Hypothalamus (tissue), 51 donors: ENCODE results near the gene ITM2C.

Source experiments
- DNase-seq, 51 donors: peaks; one replicate each; lab custom pipeline; 2025; lab: John Stamatoyannopoulos, UW

ITM2C gene

DNA sequence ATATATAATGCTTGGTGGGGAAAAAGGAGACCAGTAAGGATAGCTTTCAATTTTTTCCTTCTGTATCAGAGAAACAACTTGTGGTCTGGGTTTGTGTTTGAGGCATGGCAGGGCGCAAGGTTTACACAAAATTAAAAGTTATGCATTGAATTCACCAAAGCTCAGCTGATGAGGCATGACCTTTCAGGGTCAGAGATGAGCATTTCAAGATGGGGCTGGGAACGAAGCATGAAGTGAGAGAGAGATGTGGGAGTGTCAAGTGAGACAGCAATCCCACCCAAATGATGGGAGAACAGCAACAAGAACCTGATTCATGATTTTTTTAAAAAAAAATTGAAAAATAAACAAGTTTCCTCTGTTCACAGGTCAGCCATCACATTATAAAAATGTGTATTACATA, 55.4 kb downstream of the ITM2C start:
- DNase-seq, result no peak

DNA sequence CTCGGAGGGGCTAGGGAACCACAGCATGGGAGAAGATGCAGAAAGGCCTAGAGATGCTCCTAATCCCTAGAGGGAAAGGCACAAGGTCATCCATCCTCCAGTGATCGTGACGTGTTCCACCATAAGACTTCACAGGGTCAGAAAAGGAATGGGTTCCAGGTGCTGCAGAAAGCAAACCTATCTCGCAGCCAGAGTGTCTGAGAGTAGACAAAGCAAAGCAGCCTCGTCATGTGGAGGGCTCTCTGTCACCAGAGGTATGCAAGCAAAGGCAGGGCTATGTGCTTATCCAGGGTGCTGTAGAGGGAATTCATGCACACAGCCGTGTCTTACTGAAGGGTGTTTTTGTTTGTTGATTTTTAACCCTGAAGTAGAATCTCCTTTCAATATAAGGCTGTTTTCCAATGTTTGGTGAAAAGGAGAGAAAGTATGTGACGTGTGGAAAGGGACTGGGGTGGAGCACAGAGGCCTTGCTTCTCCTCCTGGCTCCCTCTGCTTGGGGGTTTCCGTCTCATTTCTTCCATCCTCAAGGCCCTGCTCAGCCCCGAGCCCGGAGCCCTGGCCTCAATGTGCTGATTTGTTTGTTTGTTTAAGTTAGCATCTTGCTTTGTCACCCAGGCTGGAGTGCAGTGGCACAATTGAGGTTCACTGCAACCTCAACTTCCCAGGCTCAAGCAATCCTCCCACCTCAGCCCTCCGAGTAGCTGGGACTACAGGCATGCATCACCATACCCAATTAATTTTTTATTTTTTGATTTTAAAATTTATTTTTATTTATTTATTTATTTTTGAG, 57.3 kb downstream of the ITM2C start:
- DNase-seq, result no peak

DNA sequence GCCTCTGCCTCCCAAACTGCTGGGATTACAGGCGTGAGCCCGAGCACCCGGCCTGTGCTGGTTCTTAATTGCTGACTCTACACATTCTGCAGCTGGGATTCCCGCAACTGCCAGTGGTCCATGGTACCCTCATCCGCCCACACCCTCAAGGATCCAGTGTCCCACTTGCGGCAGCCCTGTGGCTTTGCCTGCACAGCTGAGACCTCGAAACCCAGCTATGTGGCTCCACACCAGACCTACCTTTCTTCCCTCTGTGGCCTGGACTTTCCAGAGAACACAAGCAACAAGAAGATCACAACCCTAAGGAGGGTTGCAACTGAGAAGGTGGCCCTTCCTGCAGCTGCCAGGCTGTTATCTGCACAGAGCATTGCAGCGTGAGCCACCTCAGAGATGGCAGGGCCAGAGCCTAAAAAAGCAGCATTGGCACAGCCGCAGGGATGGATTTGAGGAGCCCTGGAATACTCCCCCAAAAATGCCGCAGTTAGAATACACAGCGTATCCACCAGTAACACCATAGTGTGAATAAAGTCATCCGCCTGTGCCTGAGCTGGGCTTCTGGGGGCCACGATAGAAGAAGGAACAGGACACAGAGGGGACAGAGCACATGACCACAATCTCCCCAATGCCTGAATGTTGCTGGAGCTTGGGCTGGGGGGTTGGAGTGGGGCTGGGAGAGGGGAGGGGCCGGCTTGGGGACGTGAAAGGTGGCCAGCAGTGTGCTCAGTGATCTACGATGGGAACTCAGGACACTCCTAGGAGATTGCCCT, 58.4 kb downstream of the ITM2C start:
- DNase-seq, result no peak

DNA sequence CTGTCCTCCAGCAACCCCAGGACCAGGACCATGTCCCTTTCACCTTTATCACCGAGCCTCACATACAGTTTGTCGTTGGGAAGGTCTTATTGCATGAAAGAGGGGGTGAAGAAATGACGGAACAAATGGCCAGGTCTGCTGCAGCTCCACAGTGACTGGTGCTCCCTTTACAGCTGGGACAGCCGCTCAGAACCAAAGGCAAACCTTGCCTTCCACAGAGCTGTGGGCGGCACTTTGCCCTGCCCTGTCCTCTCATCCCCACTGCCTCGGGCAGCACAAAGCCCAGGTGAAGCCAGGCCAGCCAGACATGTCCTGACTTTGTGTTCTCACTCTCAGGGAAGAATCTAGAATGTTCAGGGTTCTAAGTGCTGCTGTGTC, 59.3 kb downstream of the ITM2C start:
- no peak for DNase-seq

DNA sequence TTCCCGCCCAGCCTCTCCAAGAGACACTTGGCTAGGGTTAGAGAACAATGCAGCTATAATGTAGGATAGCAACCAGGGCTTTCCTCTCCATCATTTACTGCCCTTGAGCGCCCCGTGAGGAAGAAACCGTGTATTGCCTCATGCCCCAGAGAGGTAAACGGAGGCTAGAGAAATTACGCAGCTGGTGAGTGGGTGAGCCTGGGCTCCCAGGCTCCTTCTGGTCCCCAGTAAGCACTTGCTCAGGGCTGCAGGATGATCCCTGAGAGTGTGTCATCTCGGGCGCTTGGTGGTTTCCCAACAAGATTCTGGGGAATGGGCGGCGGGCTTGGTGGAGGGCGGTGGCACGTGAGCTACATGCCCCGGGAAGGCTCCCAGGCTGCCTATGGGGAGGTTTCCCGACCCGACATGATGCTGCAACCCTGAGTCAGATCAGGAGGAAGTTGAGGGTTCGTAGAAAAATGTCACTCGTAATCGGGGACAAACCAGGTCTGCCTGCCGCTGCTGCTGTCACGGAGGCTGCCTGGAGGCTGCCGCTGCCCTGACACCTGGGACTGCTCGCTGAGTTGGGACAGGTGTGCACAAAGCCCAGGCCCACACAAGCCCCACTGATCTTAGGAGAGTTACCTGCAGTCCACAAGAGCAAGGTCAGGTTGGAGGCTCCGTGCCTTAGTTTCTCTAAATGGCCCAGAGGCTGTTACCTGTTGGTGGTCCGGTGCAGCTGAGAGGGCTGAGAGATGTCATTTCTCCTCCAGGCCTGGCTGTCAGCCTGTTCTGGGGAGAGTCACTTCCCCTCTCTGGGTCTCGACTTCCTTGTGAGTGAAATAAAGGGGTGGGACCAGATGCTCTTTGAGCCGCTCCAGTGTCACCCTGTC, 60.0 kb downstream of the ITM2C start, which contains the start of gene GPR55:
TSS of gene GPR55 (minus strand) at position 773 of the 872 bp plus-strand sequence. CDS start 14,280 bp downstream, outside the sequence.
- DNase-seq, result peak in 1 of 51 donors; percentile 11

DNA sequence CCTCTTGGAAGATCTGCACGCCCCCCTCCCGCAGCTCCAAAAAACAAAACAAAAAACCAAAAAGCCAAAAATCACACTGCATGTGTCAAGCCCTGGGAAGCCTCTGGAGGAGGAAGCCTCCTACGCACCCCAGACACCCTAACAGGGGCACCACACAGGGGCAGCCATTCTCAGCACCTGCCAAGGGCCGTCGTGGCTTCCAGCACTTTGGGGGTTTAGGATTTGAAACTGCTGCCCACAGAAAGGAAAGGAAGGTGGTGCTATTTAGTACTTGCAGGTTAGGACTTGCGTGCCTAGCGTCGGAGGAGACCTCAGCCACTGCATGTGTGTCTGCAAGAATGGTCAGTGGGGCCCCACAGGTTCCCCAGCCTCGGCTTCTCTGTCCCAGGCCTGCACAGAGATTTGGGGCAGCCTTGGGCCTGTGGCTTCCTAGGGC, 60.7 kb downstream of the ITM2C start:
- DNase-seq, result no peak

DNA sequence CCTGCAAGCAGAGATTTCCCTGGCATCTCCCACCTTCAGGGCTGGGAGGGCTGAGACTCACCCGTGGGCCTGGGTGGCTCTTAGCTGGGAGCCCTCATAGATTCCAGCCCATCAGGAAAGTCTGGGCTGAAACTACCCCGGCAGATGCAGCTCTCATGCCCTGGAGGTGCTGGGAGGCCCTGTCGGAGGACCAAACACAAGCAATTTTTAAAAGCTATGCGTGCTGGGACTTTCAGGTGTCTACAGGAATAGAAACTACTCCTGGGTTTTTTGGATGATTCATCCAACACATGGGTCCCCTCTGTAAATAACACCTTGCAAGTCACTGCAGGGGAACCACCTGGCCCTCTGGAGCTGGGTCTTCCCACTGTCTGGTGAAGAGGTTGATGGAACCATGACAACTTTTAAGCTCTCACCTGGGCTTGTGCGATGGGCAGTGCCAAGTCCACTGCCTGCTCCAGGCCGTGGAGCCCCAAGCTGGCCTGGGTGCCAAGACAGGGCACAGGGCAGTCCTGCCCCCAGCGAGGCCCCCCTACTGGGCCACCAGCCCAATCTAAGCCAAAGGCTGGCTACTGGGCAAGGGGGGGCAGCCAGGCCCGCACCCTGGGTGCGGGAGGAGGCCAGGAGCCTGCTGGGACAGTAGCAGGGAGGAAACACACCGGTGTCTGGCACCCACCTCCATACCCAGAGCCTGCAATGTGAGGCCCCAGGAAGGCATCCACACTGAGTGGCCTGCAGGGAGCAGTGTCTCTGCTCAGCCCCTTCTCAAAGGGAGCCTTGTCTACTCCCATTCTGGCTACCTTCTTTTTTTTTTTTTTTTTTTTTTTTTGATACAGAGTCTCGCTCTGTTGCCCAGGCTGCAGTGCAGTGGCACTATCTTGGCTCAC, 61.4 kb downstream of the ITM2C start:
- DNase-seq, result no peak

DNA sequence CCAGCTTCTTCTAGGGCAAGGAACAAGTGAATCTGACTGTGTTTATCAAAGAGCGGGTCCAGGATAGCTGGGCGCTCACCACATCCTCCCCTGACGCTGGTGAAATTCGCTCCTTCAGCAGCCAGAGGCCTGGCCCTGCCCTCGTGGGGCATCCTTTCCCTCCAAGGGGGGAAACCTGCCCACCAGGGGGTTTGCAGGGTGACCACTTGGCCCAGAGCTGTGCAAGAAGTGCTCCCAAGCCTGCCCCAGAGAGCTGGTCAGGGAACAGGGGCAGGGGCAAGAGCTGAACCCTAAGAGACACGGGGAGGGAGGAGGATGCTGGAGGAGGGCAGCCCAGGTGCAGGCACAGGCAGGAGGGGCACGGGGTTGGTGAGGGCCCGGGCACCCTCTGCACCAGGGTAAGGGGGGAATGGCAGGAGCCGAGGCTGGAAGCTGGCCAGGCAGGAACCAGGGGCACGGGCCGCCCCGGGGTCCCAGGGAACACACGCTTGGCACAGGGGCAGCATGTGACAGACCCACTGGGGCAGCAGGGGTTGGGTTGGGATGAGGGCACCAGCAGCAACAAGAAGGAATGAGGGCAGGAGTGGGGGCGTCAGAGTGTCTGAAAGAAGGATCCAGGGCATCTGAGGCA, 63.1 kb downstream of the ITM2C start:
- no peak for DNase-seq
